HFFc6 (cell line): ENCODE results near the gene KIF18B. TPM values are rescaled to one million over a fixed set of nuclear protein-coding genes. Genes with fewer than 3 reads are reported as not detected.

Experiments
- DNase-seq: peaks from one replicate; pipeline ENCODE4 v3.0.0-alpha.2; 2018
- H3K27ac Mint-ChIP-seq: 2 replicates; pipeline ENCODE4 v1.8.0; 2020; ENCODE audit warnings: mild to moderate bottlenecking, mixed read lengths
- H3K27me3 Mint-ChIP-seq: 2 replicates; pipeline ENCODE4 v1.8.0; 2021; ENCODE audit warnings: mild to moderate bottlenecking, moderate library complexity, mixed read lengths; ENCODE audit not compliant: insufficient read depth
- H3K36me3 Mint-ChIP-seq: 2 replicates; pipeline ENCODE4 v1.8.0; 2021; ENCODE audit warnings: low read depth, mixed read lengths
- H3K4me1 Mint-ChIP-seq: 2 replicates; pipeline ENCODE4 v1.8.0; 2020; ENCODE audit warnings: low read depth, mixed read lengths
- H3K4me3 Mint-ChIP-seq: 2 replicates; pipeline ENCODE4 v1.8.0; 2020; ENCODE audit warnings: mild to moderate bottlenecking, moderate library complexity, mixed read lengths
- H3K9me3 Mint-ChIP-seq: 2 replicates; pipeline ENCODE4 v1.8.0; 2020; ENCODE audit warnings: mild to moderate bottlenecking, mixed read lengths
- CTCF ChIP-seq: fragments of 200-600 bp; sonication (generic); IDR thresholded peaks from 2 replicates; pipeline ENCODE4 v1.5.0; 2021; ENCODE audit warnings: antibody characterized with exemption, mild to moderate bottlenecking
- microRNA-seq: library from miRNA; unstranded; fragments of <30 nt; microRNA quantifications from one replicate; pipeline ENCODE4, GENCODE V29; 2019
- total RNA-seq, 6 experiments: library from RNA; stranded (reverse); fragmentation: NEBNext Ultra II Directional; extraction: Animal tissue kit (Norgen Biotek cat#: 25700); gene quantifications; 2 replicates in 1 of 6; 3 replicates in 5 of 6; pipeline ENCODE4 v1.2.3, GENCODE V29; 2021

KIF18B gene
- total RNA-seq, 6 experiments from 2014 or later, result 11.4 to 25.6 (median 24.1) TPM

GRCh38 chr17:44875761-44876160 lies 71.8 kb downstream of the KIF18B start:
- Mint-ChIP-seq H3K27ac (no peak overlapping the region), H3K4me3 (no peak overlapping the region), H3K4me1 (no peaks in the 10 kb centered on the region), H3K9me3 (no peaks in the 10 kb centered on the region), H3K36me3 (peaks cover 24% of the 10 kb centered on the region), H3K27me3 (no peaks in the 10 kb centered on the region)
- no peak for DNase-seq
- no peak for TF ChIP-seq CTCF

Small RNA genes within 50 kb of the gene (microRNA-seq; reads per million reads assigned to microRNA genes)
- gene MIR6783, result 3.1 reads per million

Other genes starting within 250 kb of the KIF18B start
- gene DBF4B, start 239.1 kb downstream of the KIF18B start, total RNA-seq, result 10 to 100 TPM in 5 of 6 experiments, 1 to 10 TPM in 1; 5.5 to 11.9 (median 10.8) TPM
- under 1 TPM; 0.14 to 0.27 (median 0.16) TPM for gene ADAM11, start 188.8 kb downstream of the KIF18B start, total RNA-seq
- gene GJC1, start 117.5 kb downstream of the KIF18B start, total RNA-seq, result 10 to 100 TPM; 47.3 to 71.3 (median 59.3) TPM
- gene HIGD1B, start 99.9 kb downstream of the KIF18B start, total RNA-seq, result not detected
- gene EFTUD2, start 48.3 kb downstream of the KIF18B start, total RNA-seq, result 100 to 1,000 TPM; 117 to 129 (median 122) TPM
- gene GFAP, start 32.3 kb downstream of the KIF18B start, total RNA-seq, result not detected
- under 1 TPM in 5 of 6 experiments, not detected in 1; 0.19 to 0.36 (median 0.25) TPM for gene C1QL1, start 20.5 kb upstream of the KIF18B start, total RNA-seq
- gene DCAKD, start 103.9 kb upstream of the KIF18B start, total RNA-seq, result 10 to 100 TPM; 34.0 to 38.9 (median 35.8) TPM
- gene NMT1, start 113.5 kb upstream of the KIF18B start, total RNA-seq, result 100 to 1,000 TPM; 135 to 152 (median 142) TPM
- 100 to 1,000 TPM in 1 of 6 experiments, 10 to 100 TPM in 5; 77.2 to 112 (median 83.8) TPM for gene PLCD3, start 184.7 kb upstream of the KIF18B start, total RNA-seq
- 1 to 10 TPM; 5.0 to 8.0 (median 6.5) TPM for gene ACBD4, start 187.9 kb upstream of the KIF18B start, total RNA-seq
- 10 to 100 TPM; 31.8 to 42.0 (median 34.5) TPM for gene HEXIM1, start 200.7 kb upstream of the KIF18B start, total RNA-seq
- 1 to 10 TPM; 4.8 to 9.5 (median 6.2) TPM for gene HEXIM2, start 214.1 kb upstream of the KIF18B start, total RNA-seq